Fibroblast of lung (primary cell): ENCODE results near the gene NDUFA3. TPM values are rescaled to one million over a fixed set of nuclear protein-coding genes. Genes with fewer than 3 reads are reported as not detected.

ENCODE experiments used
- DNase-seq, 2 donors: peaks; one replicate each; pipeline versions ENCODE4 v3.0.0 to v3.0.0-alpha.2; 2010; ENCODE audit warnings: low read depth in 2 of 2
- H2AFZ ChIP-seq: 2 replicates; pipeline ENCODE4 v1.5.1; 2012; ENCODE audit warnings: low read length, control low read depth, inconsistent platforms
- H3K27ac ChIP-seq: 2 replicates; pipeline ENCODE4 v1.5.1; 2011; ENCODE audit warnings: low read length, control low read depth; ENCODE audit not compliant: insufficient read depth
- H3K27me3 ChIP-seq: 2 replicates; pipeline ENCODE4 v1.5.1; 2011; ENCODE audit warnings: mild to moderate bottlenecking, low read length; ENCODE audit not compliant: control insufficient read depth, insufficient read depth
- H3K36me3 ChIP-seq: 2 replicates; pipeline ENCODE4 v1.5.1; 2011; ENCODE audit warnings: low read length; ENCODE audit not compliant: control insufficient read depth, insufficient read depth
- H3K4me1 ChIP-seq: 2 replicates; pipeline ENCODE4 v1.5.1; 2011; ENCODE audit warnings: low read length; ENCODE audit not compliant: control insufficient read depth, insufficient read depth; ENCODE audit errors: extremely low read depth
- H3K4me2 ChIP-seq: 2 replicates; pipeline ENCODE4 v1.5.1; 2011; ENCODE audit warnings: low read length, control low read depth; ENCODE audit not compliant: insufficient read depth; ENCODE audit errors: extremely low read depth
- H3K4me3 ChIP-seq, 4 experiments: fragments of 200-600 bp in 1 of 4; sonication (generic) in 1 of 4; replicated peaks in 1 of 4; 2 replicates each; pipeline ENCODE4 v1.5.1; 2011 to 2016; ENCODE audit warnings: low read length in 4 of 4, low read depth in 3 of 4, mild to moderate bottlenecking in 3 of 4, control low read depth in 2 of 4, inconsistent platforms in 1 of 4, mixed read lengths in 1 of 4; ENCODE audit not compliant: insufficient read depth in 1 of 4; ENCODE audit errors: control extremely low read depth in 1 of 4
- H3K79me2 ChIP-seq: 2 replicates; pipeline ENCODE4 v1.5.1; 2012; ENCODE audit warnings: mild to moderate bottlenecking, low read length, inconsistent platforms; ENCODE audit not compliant: control insufficient read depth, insufficient read depth
- H3K9ac ChIP-seq: 2 replicates; pipeline ENCODE4 v1.5.1; 2011; ENCODE audit warnings: mild to moderate bottlenecking, low read length, control low read depth; ENCODE audit not compliant: insufficient read depth
- H3K9me3 ChIP-seq: 2 replicates; pipeline ENCODE4 v1.5.1; 2012; ENCODE audit warnings: low read depth, low read length; ENCODE audit not compliant: control insufficient read depth, insufficient read depth
- H4K20me1 ChIP-seq: 2 replicates; pipeline ENCODE4 v1.5.1; 2011; ENCODE audit warnings: low read length; ENCODE audit not compliant: control insufficient read depth, insufficient read depth; ENCODE audit errors: extremely low read depth
- CTCF ChIP-seq, 2 donors: IDR thresholded peaks in 1 of 2; conservative IDR thresholded peaks in 1 of 2; 1 replicate in 1 of 2; 2 replicates in 1 of 2; pipeline ENCODE4 v1.5.1; 2011 to 2012; ENCODE audit warnings: low read length in 2 of 2, control low read depth in 1 of 2, inconsistent platforms in 1 of 2, low read depth in 1 of 2, mild to moderate bottlenecking in 1 of 2
- EZH2 ChIP-seq: IDR thresholded peaks from 2 replicates; pipeline ENCODE4 v1.5.1; 2012; ENCODE audit warnings: low read length, control low read depth, mild to moderate bottlenecking; ENCODE audit errors: missing control alignments
- polyA plus RNA-seq, 2 donors: library from polyadenylated mRNA; depleted of rRNA in 1 of 2; stranded (reverse) in 1 of 2; unstranded in 1 of 2; fragments of >200 nt; gene quantifications; 2 replicates each; pipeline ENCODE4 v1.2.1, GENCODE V29; 2011 to 2012; ENCODE audit warnings: missing spikeins in 1 of 2
- total RNA-seq: library from RNA; depleted of rRNA; stranded (reverse); fragments of >200 nt; gene quantifications from 2 replicates; pipeline ENCODE4 v1.2.1, GENCODE V29; 2014

The NDUFA3 gene
- total and polyA plus RNA-seq, 2 donors (not counting 1 experiment from before 2014, with no cell fraction given): 22.8 to 35.4 TPM

- TF ChIP-seq CTCF (conservative IDR thresholded peaks at IDR 0.05 in 1 of 2, IDR thresholded peaks at IDR 0.05 in 1 of 2; ENCODE audit: low read depth in 1 of 2, low read length in 2 of 2) (no peak), EZH2 (no peak)
- H4K20me1 ChIP-seq: no peaks in the 10 kb centered on the region
- DNase-seq: no peak
- no peak overlapping the region for H2AFZ ChIP-seq
- H3K36me3 ChIP-seq: peaks cover 15% of the 10 kb centered on the region
- H3K9me3 ChIP-seq: no peaks in the 10 kb centered on the region
- no peaks in the 10 kb centered on the region for H3K27me3 ChIP-seq
- H3K9ac ChIP-seq: no peak overlapping the region
- no peak overlapping the region for H3K4me2 ChIP-seq
- H3K4me1 ChIP-seq: no peaks in the 10 kb centered on the region
- no peak overlapping the region for H3K27ac ChIP-seq
- H3K4me3 ChIP-seq: no peak overlapping the region
- peaks cover 6% of the 10 kb centered on the region for H3K79me2 ChIP-seq
These were observed 7.0 kb downstream of the NDUFA3 start for GRCh38 chr19:54109651-54110050.

- peak; percentile 25 to 53 for DNase-seq
- H3K4me1 ChIP-seq: peaks cover 2% of the 10 kb centered on the region
These were observed 11.9 kb downstream of the NDUFA3 start for GRCh38 chr19:54114340-54115108.

More at GRCh38 chr19:54114340-54115108, 11.9 kb downstream of the NDUFA3 start:
- peak overlapping the region; percentile 49 to 97 (median 82) for H3K4me3 ChIP-seq
- H3K27me3 ChIP-seq: no peaks in the 10 kb centered on the region
- TF ChIP-seq EZH2 (no peak), CTCF (conservative IDR thresholded peaks at IDR 0.05 in 1 of 2, IDR thresholded peaks at IDR 0.05 in 1 of 2; ENCODE audit: low read depth in 1 of 2, low read length in 2 of 2) (no peak)
- H3K36me3 ChIP-seq: peaks cover 8% of the 10 kb centered on the region
- peaks cover 22% of the 10 kb centered on the region for H3K79me2 ChIP-seq
- peak overlapping the region; percentile 99 for H3K4me2 ChIP-seq
- H3K9me3 ChIP-seq: no peaks in the 10 kb centered on the region
- no peaks in the 10 kb centered on the region for H4K20me1 ChIP-seq
- H2AFZ ChIP-seq: peak overlapping the region; percentile 56
- peak overlapping the region; percentile 73 for H3K27ac ChIP-seq
- H3K9ac ChIP-seq: peak overlapping the region; percentile 64
